ENCODE measurements around the gene NAPG.
"Not testable (repeated sequence)": the region's sequence is repeated elsewhere in the genome, so short reads cannot be mapped to it uniquely, and the experiment has no call there.

DNA sequence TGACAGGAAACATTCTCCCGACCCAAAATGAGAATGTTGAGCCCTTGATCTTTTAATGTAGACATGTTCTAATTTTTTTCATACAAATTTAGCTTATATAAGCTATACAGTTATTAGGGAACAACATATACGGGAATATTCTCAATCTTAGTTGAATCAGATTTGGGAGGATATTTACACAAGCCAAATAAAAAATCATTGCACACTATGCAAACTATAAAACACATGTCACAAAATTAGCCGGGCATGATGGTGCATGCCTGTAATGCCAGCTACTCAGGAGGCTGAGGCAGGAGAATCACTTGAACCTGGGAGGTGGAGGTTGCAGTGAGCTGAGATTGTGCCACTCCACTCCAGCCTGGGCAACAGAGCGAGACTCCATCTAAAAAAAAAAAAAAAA lies 71.9 kb downstream of the NAPG start:
- TF ChIP-seq, protein P1, sequence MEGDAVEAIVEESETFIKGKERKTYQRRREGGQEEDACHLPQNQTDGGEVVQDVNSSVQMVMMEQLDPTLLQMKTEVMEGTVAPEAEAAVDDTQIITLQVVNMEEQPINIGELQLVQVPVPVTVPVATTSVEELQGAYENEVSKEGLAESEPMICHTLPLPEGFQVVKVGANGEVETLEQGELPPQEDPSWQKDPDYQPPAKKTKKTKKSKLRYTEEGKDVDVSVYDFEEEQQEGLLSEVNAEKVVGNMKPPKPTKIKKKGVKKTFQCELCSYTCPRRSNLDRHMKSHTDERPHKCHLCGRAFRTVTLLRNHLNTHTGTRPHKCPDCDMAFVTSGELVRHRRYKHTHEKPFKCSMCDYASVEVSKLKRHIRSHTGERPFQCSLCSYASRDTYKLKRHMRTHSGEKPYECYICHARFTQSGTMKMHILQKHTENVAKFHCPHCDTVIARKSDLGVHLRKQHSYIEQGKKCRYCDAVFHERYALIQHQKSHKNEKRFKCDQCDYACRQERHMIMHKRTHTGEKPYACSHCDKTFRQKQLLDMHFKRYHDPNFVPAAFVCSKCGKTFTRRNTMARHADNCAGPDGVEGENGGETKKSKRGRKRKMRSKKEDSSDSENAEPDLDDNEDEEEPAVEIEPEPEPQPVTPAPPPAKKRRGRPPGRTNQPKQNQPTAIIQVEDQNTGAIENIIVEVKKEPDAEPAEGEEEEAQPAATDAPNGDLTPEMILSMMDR (IDR thresholded peaks at IDR 0.05), result not testable (repeated sequence)
- TF ChIP-seq ZFX (IDR thresholded peaks at IDR 0.05; ENCODE audit: borderline replicate concordance), result not testable (repeated sequence)
